GM12892 (cell line): ENCODE measurements around the gene S100A4.
"Not testable (repeated sequence)": the region's sequence is repeated elsewhere in the genome, so short reads cannot be mapped to it uniquely, and the experiment has no call there.

Experiments used
- DNase-seq: peaks from one replicate; pipeline ENCODE4 v3.0.0; 2011; ENCODE audit not compliant: insufficient read length
- FAIRE-seq: peaks from 2 replicates; lab custom pipeline; 2011; peaks lifted over from hg19 to GRCh38; lab: Jason Lieb, UNC
- POLR2A ChIP-seq: IDR thresholded peaks from 2 replicates; pipeline ENCODE4 v1.6.1; 2011; ENCODE audit warnings: low read depth, low read length, control low read depth
- POLR2AphosphoS5 ChIP-seq: IDR thresholded peaks from 2 replicates; pipeline ENCODE4 v1.6.1; 2011; ENCODE audit warnings: low read depth, low read length, control low read depth
- TAF1 ChIP-seq: IDR thresholded peaks from 2 replicates; pipeline ENCODE4 v1.6.1; 2011; ENCODE audit warnings: low read depth, mild to moderate bottlenecking, control low read depth, low read length, borderline replicate concordance

S100A4 gene

DNA sequence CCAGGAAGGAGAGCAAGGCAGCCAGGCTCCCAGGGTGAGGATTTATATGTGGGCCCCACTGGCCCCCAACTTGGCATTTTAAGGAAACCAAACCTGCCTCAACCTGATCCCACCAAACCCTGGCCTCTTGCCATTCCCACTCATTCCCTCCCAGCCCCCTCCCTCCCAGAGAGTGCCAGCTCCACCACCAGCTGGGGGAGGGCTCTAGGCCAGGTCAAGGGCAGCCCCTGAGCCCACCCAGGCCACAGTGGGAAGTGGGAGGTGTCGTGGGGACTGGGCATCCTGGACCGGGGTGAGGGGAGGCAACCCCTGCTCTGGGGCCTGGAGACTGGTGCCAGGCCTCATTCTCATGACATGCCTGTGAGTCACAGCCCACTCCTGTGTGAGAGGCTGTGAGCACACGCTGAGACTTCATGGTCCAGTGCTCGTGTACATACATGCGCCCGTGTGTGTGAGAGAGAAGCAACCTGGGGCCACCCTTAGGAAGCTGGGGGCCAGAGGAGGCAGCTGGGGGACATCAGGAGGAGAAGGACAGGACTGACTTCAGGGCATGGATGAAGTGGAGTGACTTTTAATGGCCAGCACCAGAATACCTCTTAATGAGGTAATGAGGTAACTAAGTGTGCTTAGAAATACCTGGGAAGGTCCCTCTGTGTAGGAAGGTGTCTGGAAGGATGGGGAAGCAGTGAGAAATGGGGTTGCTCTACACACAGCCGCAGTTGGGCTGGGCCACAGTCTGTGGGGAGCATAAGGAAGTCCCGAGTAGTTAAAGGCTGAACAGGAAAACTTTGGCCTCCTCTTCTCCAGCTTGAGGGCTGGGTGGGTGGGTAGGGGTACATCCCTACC, 20.1 kb upstream of the S100A4 start, which contains the start of gene S100A2:
S100A2 (minus strand) TSS at position 316 of the 846 bp plus-strand sequence. CDS start 1,967 bp downstream, outside the sequence.
- FAIRE-seq (no peak), DNase-seq (peak; percentile 55)
- no peak for TF ChIP-seq POLR2A
- TF ChIP-seq POLR2AphosphoS5, result no peak
- no peak for TF ChIP-seq TAF1

DNA sequence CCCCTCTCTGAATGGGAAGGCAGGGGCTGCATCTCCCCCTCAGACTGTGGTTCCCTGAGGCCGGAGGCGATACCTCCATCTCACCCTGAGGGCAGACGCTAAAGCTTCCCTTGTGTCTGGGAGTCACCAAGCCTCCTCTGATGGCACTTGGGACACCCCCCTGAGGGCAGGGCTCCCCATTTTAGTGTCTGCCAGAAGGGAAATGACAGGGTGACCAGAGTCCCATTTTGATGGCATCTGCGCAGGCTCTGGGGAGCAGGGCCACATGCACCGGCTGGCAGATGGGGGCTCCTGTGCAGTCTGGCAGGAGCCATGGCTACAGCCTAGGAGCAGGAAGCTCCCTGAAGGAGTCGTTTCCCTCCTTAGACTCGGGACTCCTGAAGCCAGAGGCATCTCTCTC, 18.4 kb upstream of the S100A4 start:
- FAIRE-seq (no peak), DNase-seq (no peak)
- TF ChIP-seq POLR2A (no peak), TAF1 (no peak), POLR2AphosphoS5 (no peak)

DNA sequence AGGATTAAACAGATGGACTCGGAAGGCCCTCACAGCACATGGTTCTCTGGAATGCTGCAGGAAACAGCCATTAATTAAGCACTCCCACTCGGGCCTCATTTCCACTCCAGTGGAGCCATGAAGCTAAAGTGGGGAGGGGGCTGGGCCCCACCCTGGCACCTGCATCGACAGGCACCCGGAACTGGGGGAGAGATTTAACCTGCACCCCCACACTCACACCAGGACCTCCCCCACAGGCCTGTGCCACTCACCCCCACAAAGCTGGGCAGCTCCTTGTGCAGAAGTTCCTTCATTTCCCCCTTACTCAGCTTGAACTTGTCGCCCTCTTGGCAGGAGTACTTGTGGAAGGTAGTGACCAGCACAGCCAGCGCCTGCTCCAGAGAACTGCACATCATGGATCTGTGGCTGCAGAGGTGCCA, 17.9 kb upstream of the S100A4 start:
- no peak for TF ChIP-seq TAF1
- TF ChIP-seq POLR2AphosphoS5, result no peak
- no peak for TF ChIP-seq POLR2A
- DNase-seq (no peak), FAIRE-seq (no peak)

DNA sequence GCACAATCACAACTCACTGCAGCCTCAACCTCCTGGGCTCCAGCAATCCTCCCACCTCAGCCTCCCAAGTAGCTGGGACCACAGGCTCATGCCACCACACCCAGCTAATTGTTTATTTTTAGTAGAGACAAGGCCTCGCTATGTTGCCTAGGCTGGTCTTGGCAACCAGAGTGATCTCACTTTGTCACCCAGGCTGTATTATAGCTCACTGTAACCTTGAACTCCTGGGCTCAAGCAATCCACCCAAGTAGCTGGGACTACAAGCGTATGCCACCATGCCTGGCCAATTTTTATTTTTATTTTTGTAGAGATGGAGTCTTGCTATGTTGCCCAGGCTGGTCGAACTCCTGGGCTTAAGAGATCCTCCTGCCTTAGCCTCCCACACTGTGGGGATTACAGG, 16.4 kb upstream of the S100A4 start:
- not testable (repeated sequence) for DNase-seq, FAIRE-seq

DNA sequence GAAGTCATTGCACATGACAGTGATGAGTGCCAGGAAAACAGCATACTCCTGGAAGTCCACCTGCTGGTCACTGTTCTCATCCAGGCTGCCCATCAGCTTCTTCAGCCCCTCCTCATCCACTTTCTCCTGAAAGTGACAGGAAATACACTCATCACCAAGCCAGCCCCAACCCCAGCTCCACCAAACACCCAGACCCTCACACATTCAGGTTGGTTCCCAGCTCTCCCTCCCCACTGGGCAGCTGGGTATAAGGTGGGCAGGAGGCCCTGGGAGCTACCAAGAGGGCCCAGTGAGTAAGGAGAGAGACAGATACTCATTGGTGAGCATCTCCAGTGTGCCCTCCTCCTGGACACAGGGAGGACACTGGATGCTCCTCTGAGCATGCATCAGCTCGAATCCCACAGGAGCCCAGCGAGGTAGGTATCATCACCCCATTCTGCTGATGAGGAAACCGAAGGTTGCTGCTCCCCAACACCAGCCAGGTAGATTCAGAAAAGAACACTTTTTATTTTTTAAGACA, 15.9 kb upstream of the S100A4 start:
- DNase-seq, result no peak
- no peak for TF ChIP-seq TAF1
- TF ChIP-seq POLR2A, result no peak
- TF ChIP-seq POLR2AphosphoS5, result no peak
- FAIRE-seq, result no peak

DNA sequence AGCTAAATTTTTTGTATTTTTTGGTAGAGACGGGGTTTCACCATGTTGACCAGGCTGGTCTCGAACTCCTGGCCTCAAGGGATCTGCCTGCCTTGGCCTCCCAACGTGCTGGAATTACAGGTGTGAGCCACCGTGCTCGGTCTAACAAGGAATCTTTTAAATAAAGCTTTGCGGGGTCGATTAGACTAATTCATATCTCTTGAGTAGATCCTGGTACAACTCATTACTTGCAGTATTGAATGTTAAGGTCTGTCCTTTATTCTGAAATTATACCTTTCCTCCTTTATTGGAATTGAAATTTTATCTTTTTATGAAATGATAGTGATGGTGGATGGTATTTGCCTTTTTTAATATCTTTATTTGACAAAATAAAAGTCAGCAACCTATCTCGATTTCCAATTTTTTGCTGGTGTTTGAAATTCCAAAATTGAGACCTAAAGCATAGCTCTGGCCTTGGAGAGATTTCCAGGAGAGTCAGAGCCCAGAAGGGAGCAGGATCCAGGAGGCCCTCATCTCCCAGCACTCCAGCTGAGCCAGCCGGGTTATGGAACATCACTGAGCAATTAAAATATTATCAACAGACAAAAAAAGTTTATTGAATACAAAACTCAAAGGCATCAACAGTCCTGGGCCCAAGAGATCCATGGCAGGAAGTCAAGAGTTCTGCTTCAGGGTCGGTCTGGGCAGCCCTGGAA, 15.3 kb upstream of the S100A4 start:
- no peak for TF ChIP-seq POLR2AphosphoS5
- TF ChIP-seq TAF1, result no peak
- no peak for TF ChIP-seq POLR2A
- FAIRE-seq (no peak), DNase-seq (no peak)

DNA sequence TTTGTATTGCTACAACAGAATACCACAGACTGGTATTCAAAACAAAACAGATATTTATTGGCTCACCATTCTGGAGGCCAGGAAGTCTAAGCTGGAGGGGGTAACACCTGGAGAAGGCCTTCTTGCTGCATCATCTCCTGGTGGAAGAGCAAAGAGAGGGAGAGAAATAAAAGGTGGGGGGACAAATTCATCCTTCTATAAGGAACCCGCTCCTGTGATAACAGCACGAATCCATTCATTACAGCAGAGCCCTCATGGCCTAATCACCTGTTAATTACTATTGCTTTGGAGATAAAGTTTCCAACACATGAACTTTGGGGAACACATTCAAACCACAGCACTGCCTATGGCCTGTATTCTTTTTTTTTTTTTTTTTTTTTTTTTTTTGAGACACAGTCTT, 14.6 kb upstream of the S100A4 start:
- no peak for FAIRE-seq
- no peak for DNase-seq
- TF ChIP-seq POLR2AphosphoS5 (no peak), POLR2A (no peak), TAF1 (no peak)

DNA sequence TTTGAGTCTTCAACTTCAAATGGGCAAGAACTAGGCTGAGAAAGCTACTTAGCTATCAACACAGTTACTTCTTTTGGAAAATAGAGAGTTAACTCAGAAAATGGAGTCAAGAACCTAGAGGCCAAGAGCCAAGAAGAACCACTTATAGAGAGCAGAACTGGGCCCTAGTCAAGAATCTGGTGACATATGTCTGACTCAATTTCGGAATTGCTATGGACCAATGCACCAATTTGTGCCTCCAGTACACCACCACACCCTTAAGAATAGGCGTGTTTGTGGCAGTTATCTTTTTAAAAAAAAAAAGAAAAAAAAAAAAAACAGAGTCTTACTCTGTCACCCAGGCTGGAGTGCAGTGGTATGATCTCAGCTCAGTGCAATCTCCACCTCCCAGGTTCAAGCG, 12.3 kb upstream of the S100A4 start:
- DNase-seq (no peak), FAIRE-seq (no peak)
- no peak for TF ChIP-seq POLR2AphosphoS5
- no peak for TF ChIP-seq POLR2A
- no peak for TF ChIP-seq TAF1

DNA sequence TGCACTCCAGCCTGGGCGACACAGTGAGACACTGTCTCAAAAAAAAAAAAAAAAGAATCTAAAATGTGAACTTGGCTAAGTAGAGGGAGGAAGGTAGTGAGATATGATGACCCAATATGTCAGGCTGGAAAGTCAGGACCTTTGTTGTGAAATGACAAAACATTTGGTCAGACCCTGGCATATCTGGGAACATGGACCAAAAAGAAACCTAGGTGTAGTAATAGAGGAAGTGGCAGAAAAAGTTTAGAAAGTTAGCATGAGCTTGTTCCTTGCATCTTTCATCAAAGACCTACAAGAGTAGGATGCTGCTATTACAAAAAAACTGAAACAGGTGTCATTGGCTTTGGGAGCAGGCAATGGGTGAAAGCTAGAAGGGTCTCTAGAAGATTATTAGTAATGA, 10.7 kb upstream of the S100A4 start:
- DNase-seq (no peak), FAIRE-seq (no peak)
- TF ChIP-seq POLR2A (no peak), POLR2AphosphoS5 (no peak), TAF1 (no peak)

DNA sequence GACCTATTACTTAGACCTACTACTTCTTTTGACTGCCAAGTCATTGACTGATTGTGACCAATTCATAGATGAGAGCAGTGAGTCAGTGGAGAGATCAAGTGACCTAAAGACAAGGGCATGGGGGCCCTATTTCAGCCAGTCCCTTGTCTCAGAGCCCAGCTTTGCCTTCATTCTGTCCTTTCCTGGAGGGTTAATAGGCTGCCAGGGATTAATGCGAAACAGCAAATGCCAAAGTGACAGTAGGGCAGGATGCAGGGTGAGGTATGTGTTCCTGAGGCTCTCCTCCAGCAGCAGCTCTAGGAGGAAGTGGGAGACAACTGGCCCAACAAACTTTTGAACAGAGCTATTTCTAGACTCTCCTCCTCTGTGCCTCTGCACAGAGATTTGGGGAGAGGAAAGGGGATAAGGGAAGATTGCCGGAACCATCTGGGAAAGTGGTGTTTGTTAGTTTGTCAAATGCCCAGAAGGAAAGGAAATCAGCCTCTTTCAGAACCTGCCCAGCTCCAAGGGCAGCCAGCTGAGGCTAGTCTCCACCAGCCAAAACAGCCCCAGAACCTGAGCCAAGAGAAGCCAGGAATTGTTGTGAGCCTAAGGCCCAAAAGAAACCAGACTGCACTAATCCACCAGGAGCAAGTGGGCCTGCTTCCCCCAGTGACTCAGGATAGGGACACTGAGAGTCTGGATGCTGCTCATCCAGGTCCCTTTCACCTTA, 8.4 kb upstream of the S100A4 start:
- DNase-seq (no peak), FAIRE-seq (no peak)
- TF ChIP-seq POLR2A (no peak), POLR2AphosphoS5 (no peak)

DNA sequence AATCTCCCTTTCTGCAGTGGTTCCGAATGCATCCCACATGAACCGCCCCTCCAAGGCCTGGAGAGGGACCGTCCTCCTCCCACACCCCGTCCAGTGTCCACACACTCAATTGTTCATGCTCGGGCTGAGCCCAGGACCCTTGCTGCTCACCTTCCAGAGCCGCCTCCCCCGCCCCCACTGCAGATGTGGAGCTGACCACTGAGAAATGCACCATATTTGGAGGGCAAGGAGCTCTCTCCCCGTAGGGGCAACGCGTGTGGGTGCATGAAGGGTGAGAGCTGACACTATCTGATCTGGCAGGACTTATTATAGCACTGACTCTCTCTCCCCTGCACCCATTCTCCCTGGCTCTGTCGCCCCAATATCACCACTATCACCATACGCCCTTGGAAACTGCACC, 7.5 kb upstream of the S100A4 start:
- TF ChIP-seq POLR2A (no peak), TAF1 (no peak), POLR2AphosphoS5 (no peak)
- no peak for FAIRE-seq
- no peak for DNase-seq
